ENCODE measurements around the gene PDE3B.

Gene PDE3B

GRCh38 chr11:14835496-14836492 lies 192.2 kb downstream of the PDE3B start:
- ChIA-PET POLR2A (no interaction called here), CTCF (interaction anchor here (1.0 kb wide), 1 partner anchor 19 kb away, joined by 4 read pairs; no protein-coding TSS in a partner anchor)
- no peak for TF ChIP-seq CTCF (IDR thresholded peaks at IDR 0.05; ENCODE audit: control extremely low read depth, extremely low read depth, low read depth, missing control alignments)
- no peak for DNase-seq (ENCODE audit: extremely low spot score)

- no peak for TF ChIP-seq CTCF (IDR thresholded peaks at IDR 0.05; ENCODE audit: control extremely low read depth, extremely low read depth, low read depth, missing control alignments)
- no peak for DNase-seq (ENCODE audit: extremely low spot score)
- ChIA-PET POLR2A (no interaction called here), CTCF (interaction anchor here (1.4 to 1.5 kb wide), 2 partner anchors 9 to 66 kb away, joined by 3 to 7 read pairs; no protein-coding TSS in a partner anchor)
These were observed 198.4 kb downstream of the PDE3B start for GRCh38 chr11:14842002-14842401.

- POLR2A ChIA-PET: no interaction called here
- TF ChIP-seq CTCF (IDR thresholded peaks at IDR 0.05; ENCODE audit: control extremely low read depth, extremely low read depth, low read depth, missing control alignments): no peak
- CTCF ChIA-PET: no interaction called here
- DNase-seq (ENCODE audit: extremely low spot score): no peak
These were observed 209.1 kb downstream of the PDE3B start for GRCh38 chr11:14852571-14853177.

- DNase-seq (ENCODE audit: extremely low spot score): no peak
- ChIA-PET CTCF (interaction anchor here (1.6 kb wide), 1 partner anchor 152 kb away, joined by 3 read pairs; no protein-coding TSS in a partner anchor), POLR2A (interaction anchor here (0.7 kb wide), 1 partner anchor 204 kb away, joined by 6 read pairs; no protein-coding TSS in a partner anchor)
- TF ChIP-seq CTCF (IDR thresholded peaks at IDR 0.05; ENCODE audit: control extremely low read depth, extremely low read depth, low read depth, missing control alignments): no peak
These were observed 210.5 kb downstream of the PDE3B start for GRCh38 chr11:14854057-14854456.

- no peak for DNase-seq (ENCODE audit: extremely low spot score)
- TF ChIP-seq CTCF (IDR thresholded peaks at IDR 0.05; ENCODE audit: control extremely low read depth, extremely low read depth, low read depth, missing control alignments): no peak
- ChIA-PET POLR2A (no interaction called here), CTCF (no interaction called here)
These were observed 212.3 kb downstream of the PDE3B start for GRCh38 chr11:14855890-14856289.

- CTCF ChIA-PET: interaction anchor here (0.6 to 1.9 kb wide), 6 partner anchors 9 to 68 kb away, joined by 3 to 12 read pairs (median 4); no protein-coding TSS in a partner anchor
- TF ChIP-seq CTCF (IDR thresholded peaks at IDR 0.05; ENCODE audit: control extremely low read depth, extremely low read depth, low read depth, missing control alignments): no peak
- POLR2A ChIA-PET: interaction anchor here (0.6 kb wide), 1 partner anchor 22 kb away, joined by 3 read pairs; no protein-coding TSS in a partner anchor
These were observed 214.0 kb downstream of the PDE3B start for GRCh38 chr11:14857621-14858020.

More at GRCh38 chr11:14857621-14858020, 214.0 kb downstream of the PDE3B start:
- no peak for DNase-seq (ENCODE audit: extremely low spot score)

All from GM10248 (cell line).